Stimulated activated effector memory CD8-positive, alpha-beta T cell treated with anti-CD3 and anti-CD28 coated beads, Interleukin-12 subunit alpha, Interleukin-12 subunit beta, amount 100 ng/mL, for 72 hours (primary cell): ENCODE measurements around the gene CMIP.
A peak's percentile ranks its signal among the peaks of the same experiment; 100 is the strongest.

Experiments used
- ATAC-seq: fragments of 150-1000 bp; cut with Tn5 transposase; 2 replicates; pipeline ENCODE4 v1.10.0; 2021
- DNase-seq, 2 donors: peaks; one replicate each; pipeline ENCODE4 v3.0.0; 2021 to 2022; ENCODE audit warnings: low spot score in 2 of 2
- H3K27ac Mint-ChIP-seq: one replicate; pipeline ENCODE4 v1.8.0; 2022; ENCODE audit warnings: mild to moderate bottlenecking, mixed read lengths
- H3K36me3 Mint-ChIP-seq: one replicate; pipeline ENCODE4 v1.8.0; 2022; ENCODE audit warnings: mild to moderate bottlenecking, mixed read lengths
- H3K4me1 Mint-ChIP-seq: one replicate; pipeline ENCODE4 v1.8.0; 2022; ENCODE audit warnings: mixed read lengths
- H3K4me3 Mint-ChIP-seq: one replicate; pipeline ENCODE4 v1.8.0; 2022; ENCODE audit warnings: mild to moderate bottlenecking, mixed read lengths
- H3K9me3 Mint-ChIP-seq: one replicate; pipeline ENCODE4 v1.8.0; 2022; ENCODE audit warnings: mixed read lengths

CMIP gene

DNA sequence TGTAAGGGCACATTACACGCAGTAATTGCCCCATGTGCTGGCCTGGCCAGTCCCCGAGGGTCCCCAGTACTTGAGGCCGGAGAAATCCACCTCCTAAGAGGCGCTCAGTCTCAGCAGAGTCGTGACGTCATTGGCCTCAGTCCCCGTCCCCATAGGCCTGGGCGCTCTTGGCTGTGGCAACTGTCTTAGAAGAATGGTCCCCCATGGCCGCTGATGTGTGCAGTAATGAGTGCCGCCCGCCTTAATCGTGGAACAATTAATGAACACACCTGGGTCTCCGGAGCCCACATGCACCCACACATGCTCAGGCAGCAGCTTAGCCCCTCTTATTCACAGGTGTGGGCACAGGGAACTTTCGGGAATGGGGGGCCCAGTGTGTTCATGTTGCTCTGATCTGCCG lies 248.0 kb downstream of the CMIP start:
- Mint-ChIP-seq H3K4me1 (peaks cover 12% of the 10 kb centered on the region), H3K9me3 (no peaks in the 10 kb centered on the region), H3K36me3 (peaks cover 50% of the 10 kb centered on the region), H3K4me3 (no peak overlapping the region), H3K27ac (no peak overlapping the region)
- ATAC-seq, result no peak
- DNase-seq, result no peak

DNA sequence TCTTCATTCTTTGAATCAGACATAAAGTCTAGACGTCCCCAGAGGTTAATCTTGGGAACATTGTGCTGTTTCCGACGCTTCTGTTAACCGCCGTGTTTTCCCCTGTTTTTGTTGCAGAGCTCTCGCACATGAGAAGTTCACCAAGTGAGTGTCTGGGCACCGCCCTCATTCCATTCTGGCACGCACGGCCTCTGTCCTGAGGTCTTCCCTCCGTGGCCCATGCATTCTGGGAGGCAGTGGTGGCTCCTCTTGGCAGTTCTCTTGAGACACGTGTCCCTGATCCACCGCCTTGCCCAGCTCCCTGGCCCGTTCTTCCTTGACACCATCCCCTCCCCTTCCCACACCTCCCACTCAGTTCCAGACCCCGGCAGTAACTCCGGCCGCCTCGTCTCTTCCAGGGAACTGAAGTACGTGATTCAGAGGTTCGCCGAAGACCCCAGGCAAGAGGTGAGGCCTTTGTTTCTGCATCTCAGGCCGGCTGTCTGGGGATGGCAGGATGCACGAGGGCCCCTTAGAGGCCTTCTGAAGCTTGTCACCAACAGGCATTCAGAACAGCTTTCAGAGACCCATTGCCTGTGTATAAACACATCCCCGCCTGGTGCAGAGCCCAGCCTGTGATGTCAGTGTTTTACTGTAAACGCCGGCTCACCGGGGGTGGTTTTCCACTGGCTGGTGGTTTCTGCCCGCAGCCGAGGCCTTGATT lies 248.6 kb downstream of the CMIP start:
- no peak for ATAC-seq
- Mint-ChIP-seq H3K9me3 (no peaks in the 10 kb centered on the region), H3K27ac (no peak overlapping the region), H3K4me3 (no peak overlapping the region), H3K4me1 (peaks cover 12% of the 10 kb centered on the region), H3K36me3 (peaks cover 50% of the 10 kb centered on the region)
- no peak for DNase-seq

DNA sequence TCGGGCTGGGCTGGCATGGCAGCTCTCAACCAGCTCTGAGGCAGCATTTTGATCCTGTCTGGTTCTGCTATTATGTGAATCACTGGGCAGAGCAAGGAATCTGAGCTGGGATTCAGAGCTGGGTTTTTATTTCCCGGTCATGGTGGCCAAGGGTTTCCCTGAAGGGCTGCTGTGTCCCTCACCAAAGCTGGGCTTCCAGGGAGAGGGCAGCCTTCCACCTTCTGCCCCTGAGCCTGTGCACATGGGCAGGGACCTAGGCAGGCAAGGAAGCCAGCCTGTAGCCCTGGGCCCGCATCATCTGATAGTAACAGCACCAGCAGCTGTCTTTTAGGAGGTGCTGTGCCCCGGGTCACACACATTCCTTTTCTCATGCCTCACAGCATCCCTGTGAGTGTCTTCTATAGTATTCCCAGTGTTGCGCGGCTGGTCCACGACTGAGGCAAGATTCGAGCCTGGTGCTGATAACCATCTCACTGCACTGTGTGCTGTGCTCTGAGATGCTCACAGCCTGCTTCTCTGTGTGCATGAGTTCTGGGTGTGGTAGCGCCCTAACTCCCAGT lies 249.2 kb downstream of the CMIP start:
- ATAC-seq (no peak), DNase-seq (no peak)
- Mint-ChIP-seq H3K36me3 (peaks cover 55% of the 10 kb centered on the region), H3K9me3 (no peaks in the 10 kb centered on the region), H3K27ac (peak overlapping the region; percentile 87), H3K4me1 (peaks cover 12% of the 10 kb centered on the region), H3K4me3 (no peak overlapping the region)

DNA sequence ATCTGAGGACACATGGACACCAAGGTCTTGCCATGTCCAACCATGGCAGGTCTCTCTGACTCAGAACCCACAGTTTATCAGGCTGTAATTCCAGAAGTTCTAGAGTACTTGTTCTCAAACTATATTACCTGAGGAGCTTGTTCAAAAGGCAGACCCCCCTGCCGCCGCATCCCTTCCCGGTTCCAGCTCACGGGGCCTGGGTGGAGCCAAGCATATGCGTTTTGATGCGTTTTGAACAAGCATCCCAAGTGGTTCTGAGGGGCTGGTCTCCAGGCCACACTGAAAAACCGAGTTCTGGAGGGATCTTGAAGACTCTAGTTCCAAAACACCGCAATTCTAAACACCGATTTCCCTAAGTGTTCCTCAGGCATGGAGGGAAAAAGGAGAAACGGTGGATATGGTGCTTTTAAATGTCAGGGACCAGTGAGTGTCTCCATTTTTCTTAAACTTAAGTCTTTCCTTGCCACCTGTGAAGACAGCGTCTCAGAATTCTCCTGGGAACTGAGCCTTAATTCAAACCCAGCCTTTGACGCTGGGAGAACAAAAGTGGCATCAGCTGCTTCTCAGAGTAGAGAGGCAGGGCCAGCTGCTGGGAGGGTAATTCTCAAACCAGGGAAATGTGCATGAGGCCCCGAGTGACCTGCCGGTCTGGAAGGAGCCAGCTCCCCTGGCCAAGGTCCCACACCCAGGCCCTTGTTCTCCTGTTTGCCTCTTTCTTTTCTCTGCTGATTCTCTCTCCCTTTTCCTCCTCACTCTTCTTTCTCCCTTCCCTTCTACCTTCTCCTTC lies 250.1 kb downstream of the CMIP start:
- H3K4me1 Mint-ChIP-seq, result peaks cover 12% of the 10 kb centered on the region
- no peak overlapping the region for H3K4me3 Mint-ChIP-seq
- DNase-seq, result no peak
- H3K27ac Mint-ChIP-seq, result peak overlapping the region; percentile 87
- peaks cover 63% of the 10 kb centered on the region for H3K36me3 Mint-ChIP-seq
- no peak for ATAC-seq
- no peaks in the 10 kb centered on the region for H3K9me3 Mint-ChIP-seq

DNA sequence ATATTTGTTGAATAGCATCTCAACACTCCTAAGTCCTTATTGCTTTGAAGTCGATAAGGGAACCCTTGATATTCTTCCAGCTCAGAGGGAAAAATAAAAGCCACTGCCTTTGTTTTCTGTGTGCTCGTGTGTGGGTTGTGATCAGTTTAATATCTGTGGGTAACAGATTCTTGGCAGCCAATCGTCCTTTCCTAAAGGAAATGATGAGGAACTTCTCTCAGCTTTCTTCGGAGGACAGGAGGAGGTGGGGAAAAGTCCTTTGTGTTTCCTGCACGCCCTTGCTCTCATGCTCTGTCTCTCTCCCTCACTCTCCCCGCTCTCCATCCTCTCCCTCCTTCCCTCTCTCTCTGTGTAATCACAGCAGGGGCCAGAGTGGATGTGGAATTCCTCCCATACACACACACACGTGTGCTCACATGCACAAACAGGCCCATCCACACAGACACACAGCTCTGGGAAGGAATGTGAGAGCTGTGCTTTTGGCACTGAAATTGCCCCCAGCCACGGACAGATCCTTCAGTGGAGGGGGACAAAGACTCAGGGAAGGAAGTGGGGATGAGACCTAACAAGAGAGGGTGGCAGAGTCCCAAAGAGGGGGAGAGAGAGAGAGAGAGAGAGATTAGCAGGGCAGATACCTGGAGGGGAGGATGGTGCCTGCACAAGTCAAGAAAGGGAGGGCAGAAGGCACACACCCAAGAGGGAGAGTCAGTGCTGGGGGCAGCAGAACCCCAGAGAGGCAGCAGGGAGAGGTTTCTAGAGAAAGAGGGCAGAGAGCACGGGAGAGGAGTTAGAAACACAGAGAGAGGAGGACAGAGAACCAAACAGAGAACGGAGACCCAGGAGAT lies 250.9 kb downstream of the CMIP start:
- Mint-ChIP-seq H3K4me1 (peaks cover 18% of the 10 kb centered on the region), H3K27ac (peak overlapping the region; percentile 87), H3K9me3 (no peaks in the 10 kb centered on the region), H3K4me3 (no peak overlapping the region), H3K36me3 (peaks cover 72% of the 10 kb centered on the region)
- no peak for DNase-seq
- no peak for ATAC-seq

DNA sequence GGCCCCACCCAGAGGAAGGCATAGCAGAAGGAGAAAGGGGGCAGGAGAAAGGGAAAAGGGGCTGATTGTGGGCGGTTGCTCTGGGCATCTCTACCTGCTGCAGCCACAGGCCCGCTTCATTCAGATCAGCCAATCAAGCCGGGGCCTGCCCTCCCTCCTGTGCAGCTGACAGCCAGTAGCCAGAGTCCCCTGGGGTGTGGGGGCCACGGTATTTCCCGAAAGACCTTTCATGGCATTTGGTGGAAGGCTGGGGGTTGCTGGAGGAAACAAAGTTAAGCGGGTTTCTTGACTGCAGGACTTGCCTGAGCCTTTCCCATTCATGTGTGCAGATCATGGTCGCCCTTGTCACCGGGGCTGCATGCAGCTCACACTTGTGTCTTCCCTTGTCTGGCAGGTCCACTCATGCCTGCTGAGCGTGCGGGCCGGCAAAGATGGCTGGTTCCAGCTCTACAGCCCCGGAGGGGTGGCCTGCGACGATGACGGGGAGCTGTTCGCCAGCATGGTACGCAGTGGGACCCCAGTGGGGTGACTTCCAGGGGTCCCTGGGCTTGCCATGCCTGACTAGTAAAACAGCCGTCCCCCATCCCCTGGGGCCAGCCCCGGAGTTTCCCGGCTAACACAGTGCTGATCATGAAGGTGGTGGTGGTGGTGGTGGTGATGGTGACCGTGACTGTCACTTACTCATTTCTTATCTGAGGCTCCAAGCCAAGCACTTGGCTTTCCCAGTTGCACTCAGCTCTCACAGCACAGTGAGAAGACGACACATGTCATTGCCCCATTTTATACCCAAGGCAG lies 251.8 kb downstream of the CMIP start:
- peaks cover 77% of the 10 kb centered on the region for H3K36me3 Mint-ChIP-seq
- H3K9me3 Mint-ChIP-seq, result no peaks in the 10 kb centered on the region

DNA sequence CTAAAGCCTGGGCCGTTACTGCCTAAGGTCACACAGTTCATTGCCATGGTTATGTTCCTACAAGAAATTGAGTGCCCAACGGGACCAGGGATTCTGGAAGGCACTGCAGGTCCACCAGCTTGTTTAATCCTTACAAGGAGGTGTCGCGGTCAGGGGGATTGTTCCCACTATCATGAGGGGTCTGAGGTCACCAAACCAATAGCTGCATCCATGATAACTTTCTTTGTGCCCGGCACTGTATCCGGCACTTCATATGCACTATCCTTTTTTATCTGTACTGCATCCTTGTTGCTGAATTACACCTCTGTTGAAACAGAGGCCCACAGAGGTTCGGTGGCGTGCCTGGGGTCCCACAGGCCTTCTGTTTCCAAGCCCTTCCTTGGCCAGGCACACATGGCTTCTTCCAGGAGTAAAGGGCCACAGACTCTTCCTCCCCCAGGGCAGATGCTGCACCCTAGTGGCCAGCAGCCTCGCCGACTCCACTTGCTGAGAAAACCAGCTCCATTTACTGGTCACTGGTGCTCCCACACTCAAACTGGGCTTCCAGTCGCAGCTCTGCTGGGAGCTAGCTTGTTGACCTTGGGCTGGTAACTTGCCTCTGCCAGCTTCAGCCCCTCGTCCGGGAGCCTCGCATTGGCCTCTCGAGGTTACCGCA lies 252.5 kb downstream of the CMIP start:
- ATAC-seq (peak; percentile 36), DNase-seq (peak; percentile 22 to 65)
- no peak overlapping the region for H3K27ac Mint-ChIP-seq
- H3K4me1 Mint-ChIP-seq, result peaks cover 21% of the 10 kb centered on the region
- H3K4me3 Mint-ChIP-seq, result no peak overlapping the region
- peaks cover 73% of the 10 kb centered on the region for H3K36me3 Mint-ChIP-seq
- H3K9me3 Mint-ChIP-seq, result no peaks in the 10 kb centered on the region

More for the DNA sequence above, 251.8 kb downstream of the CMIP start:
- ATAC-seq (peak; percentile 70), DNase-seq (no peak)
- no peak overlapping the region for H3K4me3 Mint-ChIP-seq
- peaks cover 21% of the 10 kb centered on the region for H3K4me1 Mint-ChIP-seq
- H3K27ac Mint-ChIP-seq, result peak overlapping the region; percentile 87

DNA sequence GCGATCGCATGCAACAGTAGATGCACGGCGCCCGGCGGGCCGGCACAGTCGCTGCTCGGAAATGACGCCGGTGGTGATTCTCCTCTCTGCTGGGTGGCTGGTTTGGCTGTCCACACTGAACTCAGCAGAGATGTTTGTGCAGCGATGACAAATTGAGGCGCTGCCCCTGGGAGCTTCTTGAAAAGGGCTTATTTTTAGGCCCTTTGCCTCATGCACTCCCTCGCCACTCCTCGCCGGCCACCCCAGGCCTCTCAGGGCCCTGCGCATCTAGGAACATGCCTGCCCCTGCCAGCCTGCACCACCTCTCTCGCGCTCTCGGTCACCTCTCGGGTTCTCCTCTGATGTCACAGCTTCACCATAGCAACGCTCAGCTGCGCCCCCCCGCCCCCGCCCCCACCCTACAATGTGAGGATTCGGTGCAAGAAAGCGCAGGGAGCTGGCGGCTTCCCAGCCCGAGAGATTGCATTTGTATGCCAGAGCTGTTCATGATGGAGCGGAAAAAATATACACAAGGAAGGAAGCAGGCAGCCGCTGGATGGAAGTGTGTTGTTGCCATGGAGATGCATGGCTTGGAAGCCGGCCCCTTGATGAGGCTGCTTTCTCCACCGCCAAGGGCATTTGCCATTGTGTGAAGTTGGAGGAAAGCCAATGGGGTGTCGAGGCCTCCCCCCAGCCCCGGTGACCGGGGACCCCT lies 253.2 kb downstream of the CMIP start:
- Mint-ChIP-seq H3K27ac (no peak overlapping the region), H3K4me1 (peaks cover 21% of the 10 kb centered on the region), H3K36me3 (peaks cover 75% of the 10 kb centered on the region), H3K9me3 (no peaks in the 10 kb centered on the region), H3K4me3 (no peak overlapping the region)
- ATAC-seq, result no peak
- DNase-seq, result no peak

DNA sequence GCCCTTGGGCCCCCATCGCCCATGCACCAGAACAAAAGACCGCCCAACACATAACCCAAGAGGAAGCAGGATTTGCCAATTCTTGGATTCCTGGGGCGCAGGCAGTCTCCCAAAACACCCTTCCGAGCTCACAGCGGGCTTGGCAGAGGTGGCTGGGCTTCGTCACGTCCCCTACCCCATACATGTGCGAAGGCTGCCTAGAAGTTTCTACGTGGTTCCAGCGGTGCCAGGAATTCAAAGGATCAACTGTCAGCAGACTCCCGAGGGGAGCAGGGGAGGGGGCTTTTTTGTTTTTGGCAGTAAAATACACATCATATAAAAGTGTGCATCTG lies 253.7 kb downstream of the CMIP start:
- ATAC-seq, result no peak
- H3K4me1 Mint-ChIP-seq, result peaks cover 23% of the 10 kb centered on the region
- H3K4me3 Mint-ChIP-seq, result no peak overlapping the region
- peaks cover 75% of the 10 kb centered on the region for H3K36me3 Mint-ChIP-seq
- no peak overlapping the region for H3K27ac Mint-ChIP-seq
- H3K9me3 Mint-ChIP-seq, result no peaks in the 10 kb centered on the region
- DNase-seq, result no peak

DNA sequence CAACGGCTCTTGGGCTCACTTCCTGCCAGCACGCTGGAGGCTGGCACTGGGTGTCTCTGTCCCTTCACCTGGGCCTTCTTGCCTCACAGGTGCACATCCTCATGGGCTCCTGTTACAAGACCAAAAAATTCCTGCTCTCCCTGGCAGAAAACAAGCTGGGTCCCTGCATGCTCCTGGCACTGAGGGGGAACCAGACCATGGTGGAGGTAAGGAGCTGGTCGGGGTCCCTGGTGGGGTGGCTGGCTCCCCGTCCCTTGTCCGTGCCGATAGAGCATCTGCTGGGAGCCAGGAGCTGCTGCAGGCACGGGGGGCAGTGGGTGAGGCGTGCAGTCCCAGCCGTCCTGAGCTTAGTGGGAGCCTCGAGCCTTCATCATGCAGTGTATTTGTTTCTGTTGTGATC lies 255.0 kb downstream of the CMIP start:
- H3K36me3 Mint-ChIP-seq, result peaks cover 71% of the 10 kb centered on the region
- H3K27ac Mint-ChIP-seq, result peak overlapping the region; percentile 76
- H3K4me3 Mint-ChIP-seq, result no peak overlapping the region
- H3K4me1 Mint-ChIP-seq, result peaks cover 28% of the 10 kb centered on the region
- no peaks in the 10 kb centered on the region for H3K9me3 Mint-ChIP-seq
- ATAC-seq (no peak), DNase-seq (no peak)

DNA sequence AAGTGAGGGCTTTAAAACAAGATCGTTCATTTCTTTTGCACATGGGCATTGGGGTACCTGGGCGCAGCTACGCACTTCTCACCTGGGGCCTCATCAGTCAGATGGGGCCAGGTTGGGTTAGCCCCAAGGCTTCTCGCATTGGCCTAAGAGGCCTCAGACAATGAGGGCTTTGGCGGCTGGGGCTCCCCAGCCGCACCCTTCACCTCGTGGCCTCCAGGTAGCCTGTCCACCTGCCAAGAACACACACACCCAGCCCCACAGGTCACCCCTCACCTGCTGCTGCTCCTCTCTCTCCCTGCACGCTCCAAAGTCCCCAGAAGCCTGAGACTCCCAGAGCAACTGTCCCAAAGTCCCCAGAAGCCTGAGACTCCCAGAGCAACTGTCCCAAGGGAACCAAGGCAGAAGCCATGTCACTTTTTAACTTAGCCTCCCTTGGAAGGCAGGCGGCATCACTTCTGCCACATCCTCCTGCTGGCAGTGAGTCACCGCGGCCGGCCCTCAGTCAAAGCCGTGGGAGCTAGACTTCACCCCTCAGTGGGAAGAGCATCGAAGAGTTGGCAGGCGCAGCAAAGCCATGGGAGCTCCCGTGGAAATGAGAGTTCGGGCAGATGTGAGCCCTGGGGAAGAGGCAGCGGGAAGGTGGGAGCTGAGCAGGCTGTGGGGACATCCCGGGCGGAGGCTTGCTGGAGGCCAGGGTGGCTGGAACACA lies 255.6 kb downstream of the CMIP start:
- Mint-ChIP-seq H3K27ac (peak overlapping the region; percentile 76), H3K36me3 (peaks cover 77% of the 10 kb centered on the region), H3K4me1 (peaks cover 28% of the 10 kb centered on the region), H3K4me3 (no peak overlapping the region), H3K9me3 (no peaks in the 10 kb centered on the region)
- no peak for DNase-seq
- ATAC-seq, result no peak

DNA sequence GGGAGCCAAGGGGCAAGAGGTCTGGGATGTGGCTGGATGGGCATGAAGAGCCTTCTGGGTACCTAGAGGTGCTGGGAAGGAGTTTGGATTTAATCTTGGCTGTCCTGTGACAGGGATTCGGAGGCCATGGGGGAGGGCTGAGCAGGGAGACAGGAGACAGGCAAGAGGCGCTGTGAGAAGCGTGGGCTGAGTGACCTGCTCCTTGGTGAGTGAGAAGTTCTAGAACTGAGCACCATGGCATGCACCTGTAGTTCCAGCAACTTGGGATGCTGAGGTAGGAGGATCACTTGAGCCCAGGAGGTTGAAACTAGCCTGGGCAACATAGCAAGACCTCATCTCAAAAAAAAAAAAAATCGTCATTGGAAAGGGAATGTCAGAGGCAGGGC lies 256.2 kb downstream of the CMIP start:
- H3K4me1 Mint-ChIP-seq, result peaks cover 24% of the 10 kb centered on the region
- peaks cover 77% of the 10 kb centered on the region for H3K36me3 Mint-ChIP-seq
- ATAC-seq (no peak), DNase-seq (no peak)
- no peaks in the 10 kb centered on the region for H3K9me3 Mint-ChIP-seq
- no peak overlapping the region for H3K4me3 Mint-ChIP-seq
- H3K27ac Mint-ChIP-seq, result peak overlapping the region; percentile 76

DNA sequence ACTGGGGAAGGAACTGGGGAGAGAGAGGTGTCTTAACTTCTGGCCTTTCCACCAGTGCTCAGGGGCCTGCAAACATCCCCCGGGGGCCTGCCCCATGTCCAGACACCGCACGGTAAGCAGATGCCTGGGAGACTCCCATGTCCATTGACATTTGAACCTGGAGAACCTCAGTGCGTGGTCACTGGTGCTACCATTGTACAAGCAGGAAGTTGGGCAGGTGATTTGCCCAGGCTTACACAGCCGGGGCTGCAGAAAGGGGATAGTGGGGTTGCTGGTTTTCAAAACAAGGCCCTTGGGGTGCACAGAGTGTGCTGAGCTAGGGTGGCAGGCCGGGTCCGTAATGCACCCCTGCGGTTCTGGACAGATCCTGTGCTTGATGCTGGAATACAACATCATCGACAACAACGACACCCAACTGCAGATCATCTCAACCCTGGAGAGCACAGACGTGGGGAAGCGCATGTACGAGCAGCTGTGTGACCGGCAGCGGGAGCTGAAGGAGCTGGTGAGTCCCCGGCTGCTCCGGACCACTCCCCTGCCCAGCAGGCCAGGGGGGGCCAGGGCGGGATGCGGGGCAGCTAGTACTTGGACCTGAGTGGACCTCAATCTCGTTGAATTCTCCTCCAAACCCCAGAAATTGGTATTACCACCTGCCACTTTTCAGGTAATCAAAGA lies 256.8 kb downstream of the CMIP start:
- ATAC-seq (no peak), DNase-seq (no peak)
- peaks cover 17% of the 10 kb centered on the region for H3K4me1 Mint-ChIP-seq
- peak overlapping the region; percentile 76 for H3K27ac Mint-ChIP-seq
- H3K36me3 Mint-ChIP-seq, result peaks cover 79% of the 10 kb centered on the region
- no peaks in the 10 kb centered on the region for H3K9me3 Mint-ChIP-seq
- no peak overlapping the region for H3K4me3 Mint-ChIP-seq
